Measurements from ENCODE around the gene IQSEC2. TPM values are rescaled to one million over a fixed set of nuclear protein-coding genes. Genes with fewer than 3 reads are reported as not detected.
A peak's percentile ranks its signal among the peaks of the same experiment; 100 is the strongest.

IQSEC2 gene
- total RNA-seq, 2 donors from 2014 or later = 0.58 TPM; not detected in 1

DNA sequence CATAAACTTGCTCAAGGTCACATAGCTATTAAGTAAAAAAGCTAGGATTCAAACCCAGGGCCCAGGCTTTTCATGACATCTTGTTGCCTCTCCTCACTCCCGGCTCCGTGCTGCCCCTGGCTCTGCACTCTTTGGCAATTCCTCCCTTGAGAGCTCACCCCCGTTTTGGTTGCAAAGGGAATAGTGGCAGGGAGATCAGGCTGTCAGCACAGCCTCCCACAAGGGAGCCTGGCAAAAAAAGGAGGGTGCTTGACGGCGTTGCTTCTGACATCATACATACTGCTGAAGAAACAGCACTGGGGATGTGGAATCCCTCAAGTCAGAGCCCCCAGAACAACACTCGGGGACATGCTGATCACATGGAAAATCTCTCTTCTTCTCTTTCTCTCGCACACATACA is 20.5 kb downstream of the IQSEC2 start:
- Mint-ChIP-seq H3K9me3 (no peaks in the 10 kb centered on the region), H3K27ac (no peak overlapping the region), H3K36me3 (no peaks in the 10 kb centered on the region)
- ATAC-seq (no peak), DNase-seq (ENCODE audit: low spot score in 2 of 2) (no peak)

DNA sequence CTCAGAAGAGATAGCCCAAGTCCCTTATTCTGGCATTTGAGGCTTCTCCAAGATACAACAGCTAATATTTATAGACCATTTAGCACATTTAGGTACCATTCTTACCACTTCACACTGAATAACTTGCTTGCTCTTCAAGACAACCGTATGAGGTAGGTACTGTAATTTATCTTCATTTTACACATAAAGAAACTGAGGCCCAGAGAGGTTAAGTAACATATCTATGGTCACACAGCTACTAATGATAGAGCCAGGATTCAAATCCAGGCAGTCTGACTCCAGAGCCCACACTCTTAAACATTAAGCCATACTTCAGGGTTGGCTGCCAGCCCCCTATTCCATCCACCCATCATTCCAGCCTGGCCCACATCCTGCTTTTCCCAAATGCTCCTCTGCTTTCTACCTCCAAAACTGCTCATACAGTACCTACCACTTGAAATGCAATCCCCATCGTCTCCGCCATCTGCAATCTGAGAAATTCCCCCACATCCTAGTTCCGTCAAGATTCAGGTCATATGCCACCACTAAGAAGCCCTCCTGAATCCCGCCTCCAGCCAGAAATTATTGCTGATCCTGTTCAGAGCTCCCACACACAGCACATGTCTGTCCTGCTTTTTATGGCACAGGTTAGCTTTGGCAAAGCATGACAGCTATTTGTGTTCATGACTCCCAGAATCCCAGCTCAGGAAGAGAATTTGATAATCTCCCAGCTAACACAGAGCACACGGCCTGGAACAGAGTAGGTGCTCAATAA is 23.5 kb downstream of the IQSEC2 start:
- H3K36me3 Mint-ChIP-seq = no peaks in the 10 kb centered on the region
- no peak for ATAC-seq
- H3K27ac Mint-ChIP-seq = no peak overlapping the region
- H3K9me3 Mint-ChIP-seq = no peaks in the 10 kb centered on the region
- DNase-seq (ENCODE audit: low spot score in 2 of 2) = no peak

GRCh38 chrX:53257166-53257565 is 24.2 kb downstream of the IQSEC2 start:
- DNase-seq (ENCODE audit: low spot score in 2 of 2) (no peak), ATAC-seq (no peak)
- Mint-ChIP-seq H3K27ac (no peak overlapping the region), H3K9me3 (no peaks in the 10 kb centered on the region), H3K36me3 (no peaks in the 10 kb centered on the region)

- ATAC-seq (no peak), DNase-seq (ENCODE audit: low spot score in 2 of 2) (no peak)
- Mint-ChIP-seq H3K27ac (no peak overlapping the region), H3K9me3 (no peaks in the 10 kb centered on the region), H3K36me3 (no peaks in the 10 kb centered on the region)
Observed at GRCh38 chrX:53256446-53257041, 24.8 kb downstream of the IQSEC2 start.

DNA sequence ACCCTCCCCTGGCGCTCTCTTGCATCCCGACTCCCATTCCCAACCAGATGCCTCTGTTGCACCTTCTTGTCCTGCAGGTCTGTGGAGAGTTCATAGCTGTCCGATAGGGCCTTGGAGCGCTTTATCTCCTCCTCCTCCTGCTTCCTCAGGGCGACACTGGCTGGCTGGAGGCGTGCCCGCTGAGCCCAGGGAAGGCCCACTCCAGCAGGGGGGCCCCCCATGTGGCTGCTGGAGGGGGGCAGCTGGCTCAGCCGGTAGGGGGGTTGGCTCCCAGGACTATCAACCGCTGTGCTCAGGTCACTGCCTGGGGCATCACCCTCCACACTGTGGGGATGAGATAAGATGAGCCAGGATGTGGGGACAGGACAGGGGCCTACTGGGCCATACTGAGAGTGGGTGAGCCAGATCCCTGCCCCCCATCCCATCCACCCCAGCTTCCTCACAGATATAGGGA is 25.6 kb downstream of the IQSEC2 start:
- Mint-ChIP-seq H3K27ac (no peak overlapping the region), H3K36me3 (no peaks in the 10 kb centered on the region), H3K9me3 (no peaks in the 10 kb centered on the region)
- ATAC-seq (no peak), DNase-seq (ENCODE audit: low spot score in 2 of 2) (no peak)

GRCh38 chrX:53254570-53255461 is 26.6 kb downstream of the IQSEC2 start:
- no peak overlapping the region for H3K27ac Mint-ChIP-seq
- H3K36me3 Mint-ChIP-seq = no peaks in the 10 kb centered on the region

DNA sequence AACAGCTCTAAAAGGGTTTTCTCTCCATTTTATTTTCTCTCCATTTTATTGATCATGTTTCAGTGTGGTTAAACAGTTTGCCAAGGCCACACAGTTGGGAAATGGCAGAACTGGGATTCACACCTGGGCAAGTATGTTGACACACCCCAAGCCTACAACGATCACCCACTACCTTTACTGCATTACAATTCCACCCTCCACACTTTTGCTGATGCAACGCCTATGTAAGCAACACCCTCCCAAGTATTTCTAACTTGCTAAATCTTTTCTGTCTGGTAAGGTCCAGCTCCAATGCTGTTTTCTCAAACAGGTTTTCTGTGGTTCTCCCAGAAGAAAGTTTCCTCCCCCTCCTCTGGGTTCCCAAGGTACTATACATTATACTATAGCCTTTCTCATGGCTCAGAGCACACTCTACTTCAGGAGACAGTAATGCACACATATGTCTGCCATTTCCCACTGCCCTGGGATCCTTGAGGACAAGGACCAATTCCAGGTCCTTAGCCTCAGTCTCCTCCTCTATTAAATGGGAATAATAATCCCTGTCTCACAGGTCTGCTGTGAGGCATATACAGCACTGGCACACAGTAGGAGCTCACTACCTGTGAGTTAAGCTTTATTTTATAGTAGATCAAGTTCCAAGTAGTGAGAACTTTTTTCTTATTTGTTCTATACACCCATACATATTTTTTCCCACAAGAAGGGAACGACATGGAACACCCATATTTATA is 27.9 kb downstream of the IQSEC2 start:
- Mint-ChIP-seq H3K27ac (peak overlapping the region in 1 of 2 donors; percentile 32), H3K36me3 (no peaks in the 10 kb centered on the region), H3K9me3 (no peaks in the 10 kb centered on the region)
- DNase-seq (ENCODE audit: low spot score in 2 of 2) = no peak
- no peak for ATAC-seq

More at GRCh38 chrX:53254570-53255461, 26.6 kb downstream of the IQSEC2 start:
- ATAC-seq = no peak
- DNase-seq (ENCODE audit: low spot score in 2 of 2) = no peak
- H3K9me3 Mint-ChIP-seq = no peaks in the 10 kb centered on the region

DNA sequence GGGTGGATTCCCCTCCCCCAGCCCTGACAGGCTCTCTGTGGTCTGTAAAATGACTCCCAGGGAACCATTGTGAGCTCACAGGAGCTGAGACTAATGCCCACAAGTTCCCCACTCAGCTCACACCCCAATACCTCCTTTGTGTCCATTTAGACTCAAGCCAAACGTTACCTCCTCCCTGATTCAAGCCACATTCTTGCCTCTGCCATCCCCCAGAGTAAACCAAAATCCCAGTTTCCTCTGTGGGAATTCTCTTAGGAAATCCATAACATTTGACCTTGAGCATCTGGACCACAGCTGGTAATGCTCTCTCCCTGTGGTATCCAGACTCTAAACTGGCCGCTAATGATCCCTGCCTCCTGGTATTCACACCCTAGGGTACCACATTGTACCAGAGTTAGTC is 30.1 kb downstream of the IQSEC2 start:
- no peak for ATAC-seq
- no peaks in the 10 kb centered on the region for H3K36me3 Mint-ChIP-seq
- H3K9me3 Mint-ChIP-seq = no peaks in the 10 kb centered on the region
- H3K27ac Mint-ChIP-seq = no peak overlapping the region
- no peak for DNase-seq (ENCODE audit: low spot score in 2 of 2)

GRCh38 chrX:53250556-53250955 is 30.8 kb downstream of the IQSEC2 start:
- no peaks in the 10 kb centered on the region for H3K36me3 Mint-ChIP-seq
- no peak for DNase-seq (ENCODE audit: low spot score in 2 of 2)
- ATAC-seq = no peak
- H3K27ac Mint-ChIP-seq = no peak overlapping the region
- no peaks in the 10 kb centered on the region for H3K9me3 Mint-ChIP-seq

GRCh38 chrX:53249408-53250042 is 31.9 kb downstream of the IQSEC2 start:
- ATAC-seq (no peak), DNase-seq (ENCODE audit: low spot score in 2 of 2) (no peak)
- Mint-ChIP-seq H3K36me3 (no peaks in the 10 kb centered on the region), H3K9me3 (no peaks in the 10 kb centered on the region), H3K27ac (no peak overlapping the region)

- ATAC-seq (no peak), DNase-seq (ENCODE audit: low spot score in 2 of 2) (no peak)
- no peaks in the 10 kb centered on the region for H3K36me3 Mint-ChIP-seq
- no peaks in the 10 kb centered on the region for H3K9me3 Mint-ChIP-seq
- no peak overlapping the region for H3K27ac Mint-ChIP-seq
Observed at GRCh38 chrX:53247928-53248327, 33.5 kb downstream of the IQSEC2 start.

DNA sequence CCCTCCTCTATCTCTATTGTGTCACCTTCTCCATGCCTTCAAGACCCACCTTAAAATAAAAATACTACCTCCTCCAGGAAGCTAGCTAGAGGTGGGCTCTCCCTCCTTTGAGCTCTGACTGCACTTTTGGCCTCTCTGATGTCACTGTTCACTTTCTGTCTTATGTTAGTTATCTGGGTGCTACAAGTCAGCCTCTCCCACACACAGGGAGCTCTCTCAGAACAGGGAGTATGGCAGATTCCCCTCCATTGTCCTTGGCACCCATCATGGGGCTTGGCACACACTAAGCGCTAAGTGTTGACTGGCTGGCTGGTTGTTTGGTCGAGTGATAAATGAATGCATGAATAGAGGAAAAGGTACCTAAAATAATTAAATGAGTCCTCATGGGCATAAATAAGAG is 35.2 kb downstream of the IQSEC2 start:
- no peaks in the 10 kb centered on the region for H3K9me3 Mint-ChIP-seq

GRCh38 chrX:53244610-53245009 is 36.8 kb downstream of the IQSEC2 start:
- Mint-ChIP-seq H3K9me3 (no peaks in the 10 kb centered on the region), H3K36me3 (no peaks in the 10 kb centered on the region), H3K27ac (no peak overlapping the region)
- DNase-seq (ENCODE audit: low spot score in 2 of 2) (no peak), ATAC-seq (no peak)

More for the DNA sequence above, 35.2 kb downstream of the IQSEC2 start:
- ATAC-seq = no peak
- DNase-seq (ENCODE audit: low spot score in 2 of 2) = no peak
- Mint-ChIP-seq H3K36me3 (no peaks in the 10 kb centered on the region), H3K27ac (no peak overlapping the region)

DNA sequence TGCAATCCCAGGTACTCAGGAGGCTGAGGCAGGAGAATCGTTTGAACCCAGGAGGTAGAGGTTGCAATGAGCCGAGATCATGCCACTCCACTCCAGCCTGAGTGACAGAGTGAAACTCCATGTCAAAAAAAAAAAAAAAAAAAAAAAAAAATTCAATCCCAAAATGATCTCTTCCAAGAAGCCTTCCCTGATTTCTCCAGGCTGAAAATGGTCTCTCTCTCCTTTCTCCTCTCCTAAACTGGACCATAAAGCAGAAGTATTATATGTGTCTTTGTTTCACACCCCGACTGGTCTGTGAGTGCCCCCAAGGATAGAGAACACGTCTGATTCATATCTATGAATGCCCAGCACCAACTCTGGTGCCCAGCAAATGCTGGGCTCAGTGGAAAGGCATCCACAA is 39.1 kb downstream of the IQSEC2 start:
- Mint-ChIP-seq H3K36me3 (no peaks in the 10 kb centered on the region), H3K27ac (no peak overlapping the region), H3K9me3 (no peaks in the 10 kb centered on the region)
- DNase-seq (ENCODE audit: low spot score in 2 of 2) = no peak
- ATAC-seq = no peak

DNA sequence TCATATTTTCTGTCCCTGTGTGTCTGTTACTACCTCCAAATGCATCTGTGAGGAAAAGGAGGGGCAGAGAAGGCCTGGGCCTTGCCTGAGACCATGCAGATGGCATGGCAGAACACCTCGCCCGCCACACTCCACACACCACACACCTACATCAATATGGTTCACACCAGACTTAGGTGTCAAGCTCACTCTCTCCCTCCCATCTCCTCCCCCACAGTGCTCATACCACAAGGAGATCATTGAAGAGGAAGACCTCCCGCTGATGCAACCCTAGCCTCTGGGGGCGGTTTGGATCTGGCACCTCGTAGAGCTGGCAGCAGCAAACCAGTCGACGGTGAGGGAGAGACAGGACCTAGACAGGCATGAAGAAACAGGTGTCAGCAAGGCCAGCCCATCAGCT is 39.8 kb downstream of the IQSEC2 start:
- Mint-ChIP-seq H3K9me3 (no peaks in the 10 kb centered on the region), H3K27ac (no peak overlapping the region), H3K36me3 (no peaks in the 10 kb centered on the region)
- ATAC-seq (no peak), DNase-seq (ENCODE audit: low spot score in 2 of 2) (no peak)

DNA sequence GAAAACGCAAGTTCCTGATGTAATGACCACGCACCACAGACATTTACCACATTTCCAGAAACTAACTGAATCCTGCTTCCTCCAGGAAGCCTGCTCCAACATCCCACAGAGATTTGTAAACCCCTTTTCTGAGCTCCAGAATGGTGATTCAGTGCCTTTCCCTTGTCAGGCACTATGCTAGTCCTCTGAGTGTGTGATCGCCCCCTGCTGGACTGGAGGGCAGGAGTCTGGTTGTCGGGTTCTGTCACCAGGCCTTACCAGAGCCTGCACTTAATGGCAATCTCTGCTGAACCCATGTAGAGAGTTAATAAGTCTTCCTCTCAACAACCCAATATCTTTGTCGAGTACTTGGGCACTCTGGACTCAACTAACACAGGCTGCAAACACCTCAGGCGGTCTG is 41.9 kb downstream of the IQSEC2 start:
- H3K9me3 Mint-ChIP-seq = no peaks in the 10 kb centered on the region
- ATAC-seq (peak; percentile 60 to 63), DNase-seq (ENCODE audit: low spot score in 2 of 2) (peak in 1 of 2 donors; percentile 23)
- no peaks in the 10 kb centered on the region for H3K36me3 Mint-ChIP-seq
- no peak overlapping the region for H3K27ac Mint-ChIP-seq

Data from activated naive CD4-positive, alpha-beta T cell treated with anti-CD3 and anti-CD28 coated beads, Interleukin-2, amount 50 U/mL, for 72 hours (primary cell).